CD4-positive, alpha-beta T cell treated with Interleukin-10 for 1 hour (primary cell): ENCODE measurements around the gene LTO1.
"Not testable (repeated sequence)": the region's sequence is repeated elsewhere in the genome, so short reads cannot be mapped to it uniquely, and the experiment has no call there.

ENCODE experiments used
- DNase-seq: peaks from one replicate; pipeline ENCODE4 v3.0.0-alpha.2; 2020

The LTO1 gene

GRCh38 chr11:69700278-69701140 is 25.4 kb upstream of the LTO1 start:
- no peak for DNase-seq

- DNase-seq: no peak
These were observed 24.1 kb upstream of the LTO1 start for GRCh38 chr11:69699213-69699612.

- DNase-seq: no peak
These were observed 23.2 kb upstream of the LTO1 start for GRCh38 chr11:69698362-69698761.

- DNase-seq: no peak
These were observed 22.7 kb upstream of the LTO1 start for GRCh38 chr11:69697861-69698260.

GRCh38 chr11:69697469-69697843 is 22.3 kb upstream of the LTO1 start:
- no peak for DNase-seq

GRCh38 chr11:69696749-69697468 is 21.8 kb upstream of the LTO1 start:
- no peak for DNase-seq

GRCh38 chr11:69695995-69696394 is 20.8 kb upstream of the LTO1 start:
- DNase-seq: not testable (repeated sequence)

- DNase-seq: no peak
These were observed 20.4 kb upstream of the LTO1 start for GRCh38 chr11:69695581-69695980.

GRCh38 chr11:69694781-69695180 is 19.6 kb upstream of the LTO1 start:
- no peak for DNase-seq

GRCh38 chr11:69692422-69692821 is 17.3 kb upstream of the LTO1 start:
- no peak for DNase-seq

GRCh38 chr11:69691463-69691862 is 16.3 kb upstream of the LTO1 start:
- DNase-seq: no peak

- no peak for DNase-seq
These were observed 14.5 kb upstream of the LTO1 start for GRCh38 chr11:69689484-69690319.

GRCh38 chr11:69687969-69688771 is 13.0 kb upstream of the LTO1 start:
- not testable (repeated sequence) for DNase-seq

GRCh38 chr11:69686856-69687255 is 11.7 kb upstream of the LTO1 start:
- DNase-seq: no peak

- DNase-seq: no peak
These were observed 11.3 kb upstream of the LTO1 start for GRCh38 chr11:69686452-69686851.

- DNase-seq: no peak
These were observed 10.2 kb upstream of the LTO1 start for GRCh38 chr11:69685348-69685747.

GRCh38 chr11:69684651-69685050 is 9.5 kb upstream of the LTO1 start:
- no peak for DNase-seq

- no peak for DNase-seq
These were observed 8.7 kb upstream of the LTO1 start for GRCh38 chr11:69683764-69684333.

- no peak for DNase-seq
These were observed 7.7 kb upstream of the LTO1 start for GRCh38 chr11:69682681-69683326.

- no peak for DNase-seq
These were observed 7.1 kb upstream of the LTO1 start for GRCh38 chr11:69682221-69682620.

GRCh38 chr11:69680688-69681087 is 5.5 kb upstream of the LTO1 start:
- DNase-seq: no peak

- no peak for DNase-seq
These were observed 2.6 kb upstream of the LTO1 start for GRCh38 chr11:69677749-69678148.
